HL-60 (cell line): ENCODE results near the gene ODF2.
A peak's percentile ranks its signal among the peaks of the same experiment; 100 is the strongest.

ENCODE experiments used
- GABPA ChIP-seq: IDR thresholded peaks from 2 replicates; pipeline ENCODE4 v1.6.1; 2012; ENCODE audit warnings: low read depth
- POLR2AphosphoS5 ChIP-seq: IDR thresholded peaks from 2 replicates; pipeline ENCODE4 v1.6.1; 2012; ENCODE audit warnings: low read depth
- SPI1 ChIP-seq: IDR thresholded peaks from 2 replicates; pipeline ENCODE4 v1.6.1; 2012; ENCODE audit warnings: low read depth, mild to moderate bottlenecking, borderline replicate concordance
- TF ChIP-seq, protein P1 (sequence below): IDR thresholded peaks from 2 replicates; pipeline ENCODE4 v1.6.1; 2012; ENCODE audit warnings: low read depth; ENCODE audit not compliant: insufficient replicate concordance
- TF ChIP-seq, protein P2 (sequence below): IDR thresholded peaks from one replicate; pipeline ENCODE4 v1.5.1; 2011; ENCODE audit warnings: low read length, control low read depth, inconsistent platforms; ENCODE audit not compliant: insufficient read depth

DNA sequence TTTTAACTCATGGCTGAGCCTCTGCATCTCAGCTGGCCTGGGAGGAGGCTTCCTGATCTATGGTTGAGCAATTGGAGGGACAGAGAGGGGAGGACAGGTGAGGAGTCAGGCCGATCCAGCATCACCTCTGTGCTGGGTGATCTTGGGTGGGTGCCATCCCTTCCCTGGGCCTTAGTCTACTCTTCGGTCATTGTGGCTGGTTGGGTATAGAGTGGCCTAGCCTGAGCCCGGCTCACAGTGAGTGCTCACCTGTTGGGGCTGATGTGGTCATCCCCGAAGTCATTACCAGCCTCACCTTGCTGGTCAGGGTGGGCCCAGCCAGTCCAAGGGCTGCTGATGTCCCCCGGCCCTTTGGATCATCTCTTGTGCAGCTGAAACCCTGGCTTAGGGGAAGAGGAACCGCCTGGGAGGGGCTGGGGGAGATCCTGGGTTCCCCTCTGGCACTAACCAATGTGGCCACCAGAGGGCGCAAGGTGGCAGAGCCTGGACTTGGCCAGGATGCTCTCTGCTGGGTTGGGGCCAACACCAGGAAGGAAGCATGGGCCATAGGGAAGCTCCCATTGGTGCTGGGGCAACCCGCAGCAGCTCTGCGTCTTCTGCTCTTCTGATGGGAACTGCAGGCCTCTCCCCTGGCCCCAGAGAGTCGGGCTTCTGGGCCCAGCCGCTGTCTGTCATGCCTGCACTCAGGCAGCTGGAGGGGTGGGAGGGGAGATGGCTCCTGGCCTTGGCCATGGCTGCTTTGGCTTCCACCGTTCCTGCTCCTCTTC lies 17.3 kb upstream of the ODF2 start:
- TF ChIP-seq, protein P1, sequence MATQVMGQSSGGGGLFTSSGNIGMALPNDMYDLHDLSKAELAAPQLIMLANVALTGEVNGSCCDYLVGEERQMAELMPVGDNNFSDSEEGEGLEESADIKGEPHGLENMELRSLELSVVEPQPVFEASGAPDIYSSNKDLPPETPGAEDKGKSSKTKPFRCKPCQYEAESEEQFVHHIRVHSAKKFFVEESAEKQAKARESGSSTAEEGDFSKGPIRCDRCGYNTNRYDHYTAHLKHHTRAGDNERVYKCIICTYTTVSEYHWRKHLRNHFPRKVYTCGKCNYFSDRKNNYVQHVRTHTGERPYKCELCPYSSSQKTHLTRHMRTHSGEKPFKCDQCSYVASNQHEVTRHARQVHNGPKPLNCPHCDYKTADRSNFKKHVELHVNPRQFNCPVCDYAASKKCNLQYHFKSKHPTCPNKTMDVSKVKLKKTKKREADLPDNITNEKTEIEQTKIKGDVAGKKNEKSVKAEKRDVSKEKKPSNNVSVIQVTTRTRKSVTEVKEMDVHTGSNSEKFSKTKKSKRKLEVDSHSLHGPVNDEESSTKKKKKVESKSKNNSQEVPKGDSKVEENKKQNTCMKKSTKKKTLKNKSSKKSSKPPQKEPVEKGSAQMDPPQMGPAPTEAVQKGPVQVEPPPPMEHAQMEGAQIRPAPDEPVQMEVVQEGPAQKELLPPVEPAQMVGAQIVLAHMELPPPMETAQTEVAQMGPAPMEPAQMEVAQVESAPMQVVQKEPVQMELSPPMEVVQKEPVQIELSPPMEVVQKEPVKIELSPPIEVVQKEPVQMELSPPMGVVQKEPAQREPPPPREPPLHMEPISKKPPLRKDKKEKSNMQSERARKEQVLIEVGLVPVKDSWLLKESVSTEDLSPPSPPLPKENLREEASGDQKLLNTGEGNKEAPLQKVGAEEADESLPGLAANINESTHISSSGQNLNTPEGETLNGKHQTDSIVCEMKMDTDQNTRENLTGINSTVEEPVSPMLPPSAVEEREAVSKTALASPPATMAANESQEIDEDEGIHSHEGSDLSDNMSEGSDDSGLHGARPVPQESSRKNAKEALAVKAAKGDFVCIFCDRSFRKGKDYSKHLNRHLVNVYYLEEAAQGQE, result no peak
- TF ChIP-seq, protein P2, sequence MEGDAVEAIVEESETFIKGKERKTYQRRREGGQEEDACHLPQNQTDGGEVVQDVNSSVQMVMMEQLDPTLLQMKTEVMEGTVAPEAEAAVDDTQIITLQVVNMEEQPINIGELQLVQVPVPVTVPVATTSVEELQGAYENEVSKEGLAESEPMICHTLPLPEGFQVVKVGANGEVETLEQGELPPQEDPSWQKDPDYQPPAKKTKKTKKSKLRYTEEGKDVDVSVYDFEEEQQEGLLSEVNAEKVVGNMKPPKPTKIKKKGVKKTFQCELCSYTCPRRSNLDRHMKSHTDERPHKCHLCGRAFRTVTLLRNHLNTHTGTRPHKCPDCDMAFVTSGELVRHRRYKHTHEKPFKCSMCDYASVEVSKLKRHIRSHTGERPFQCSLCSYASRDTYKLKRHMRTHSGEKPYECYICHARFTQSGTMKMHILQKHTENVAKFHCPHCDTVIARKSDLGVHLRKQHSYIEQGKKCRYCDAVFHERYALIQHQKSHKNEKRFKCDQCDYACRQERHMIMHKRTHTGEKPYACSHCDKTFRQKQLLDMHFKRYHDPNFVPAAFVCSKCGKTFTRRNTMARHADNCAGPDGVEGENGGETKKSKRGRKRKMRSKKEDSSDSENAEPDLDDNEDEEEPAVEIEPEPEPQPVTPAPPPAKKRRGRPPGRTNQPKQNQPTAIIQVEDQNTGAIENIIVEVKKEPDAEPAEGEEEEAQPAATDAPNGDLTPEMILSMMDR, result peak; percentile 95
- TF ChIP-seq POLR2AphosphoS5, result no peak
- no peak for TF ChIP-seq GABPA
- TF ChIP-seq SPI1, result peak; percentile 73; the same call in 1 of the 2 replicates
